LHCN-M2 (cell line): ENCODE measurements around the gene TMTC2. TPM values are rescaled to one million over a fixed set of nuclear protein-coding genes. Genes with fewer than 3 reads are reported as not detected.

ENCODE experiments used
- DNase-seq: peaks from one replicate; pipeline ENCODE4 v3.0.0-alpha.2; 2012; ENCODE audit warnings: low read depth
- polyA plus RNA-seq: library from polyadenylated mRNA; unstranded; fragments of >200 nt; gene quantifications from one replicate; pipeline ENCODE4 v1.2.1, GENCODE V29; 2012; ENCODE audit warnings: missing spikeins
- total RNA-seq: library from RNA; depleted of rRNA; stranded (reverse); fragments of >200 nt; gene quantifications from 2 replicates; pipeline ENCODE4 v1.2.3, GENCODE V29; 2014; rRNA removed

Gene TMTC2
- total RNA-seq: 1.2 and 1.5 TPM in 2 replicates
- polyA plus RNA-seq: 0.15 TPM

DNA sequence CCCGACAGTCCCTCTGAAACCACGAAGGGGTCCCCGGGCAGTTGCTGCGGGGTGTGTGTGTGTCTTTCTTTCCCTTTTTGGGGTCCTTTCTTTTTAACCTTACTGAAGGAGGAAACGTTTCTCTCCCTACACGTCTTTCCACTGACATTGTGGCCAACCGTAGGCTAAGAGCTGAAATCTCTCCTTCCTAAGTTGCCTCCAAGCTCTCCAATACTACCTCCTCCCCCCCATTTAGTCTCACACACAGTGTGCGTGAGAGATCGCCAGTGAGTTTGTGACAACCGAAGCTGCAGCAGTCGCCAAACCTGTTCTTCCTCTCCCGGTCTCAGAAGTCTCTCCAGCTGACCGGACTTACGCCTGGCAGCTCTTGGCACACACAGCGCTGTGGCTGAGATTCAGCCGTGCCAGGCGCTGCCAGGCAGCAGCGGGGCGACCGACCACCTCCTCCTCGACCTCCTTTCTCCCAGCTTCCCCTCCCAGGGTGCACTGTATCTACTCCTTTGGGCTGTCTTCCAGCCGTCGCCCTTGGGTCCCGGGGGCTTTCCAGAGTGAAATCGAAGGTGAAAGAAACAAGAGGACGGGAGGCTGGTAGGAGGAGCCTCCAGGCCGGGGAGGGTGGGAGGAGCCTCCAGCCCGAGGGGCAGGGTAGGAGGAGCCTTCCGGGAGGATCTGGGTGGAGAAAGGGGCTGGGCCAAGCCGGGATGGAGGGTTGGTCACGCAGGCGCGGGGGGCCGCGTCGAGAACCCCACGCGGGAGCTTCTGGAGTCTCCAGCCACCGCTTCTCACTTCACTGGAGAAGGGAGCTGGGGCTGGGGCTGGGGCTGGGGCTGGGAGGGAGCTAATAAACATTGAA lies at the start of gene TMTC2:
TSS of gene TMTC2 (plus strand) at position 739 of the 853 bp plus-strand sequence.
- DNase-seq: peak; percentile 82

DNA sequence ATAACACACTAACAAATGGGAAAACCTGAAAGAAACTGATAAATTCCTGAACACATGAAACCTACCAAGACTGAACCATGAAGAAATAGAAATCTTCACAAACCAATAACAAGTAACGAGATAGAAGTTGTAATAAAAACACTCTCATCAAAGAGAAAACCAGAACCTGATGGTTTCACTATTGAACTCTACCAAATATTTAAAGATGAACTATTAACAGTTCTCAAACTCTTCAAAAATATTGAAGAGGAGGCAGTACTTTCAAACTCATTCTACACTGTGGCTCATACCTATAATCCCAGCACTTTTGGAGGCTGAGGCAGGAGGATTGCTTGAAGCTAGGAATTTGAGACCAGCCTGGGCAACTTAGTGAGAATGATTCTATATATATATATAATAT lies 48.4 kb upstream of the TMTC2 start:
- no peak for DNase-seq

DNA sequence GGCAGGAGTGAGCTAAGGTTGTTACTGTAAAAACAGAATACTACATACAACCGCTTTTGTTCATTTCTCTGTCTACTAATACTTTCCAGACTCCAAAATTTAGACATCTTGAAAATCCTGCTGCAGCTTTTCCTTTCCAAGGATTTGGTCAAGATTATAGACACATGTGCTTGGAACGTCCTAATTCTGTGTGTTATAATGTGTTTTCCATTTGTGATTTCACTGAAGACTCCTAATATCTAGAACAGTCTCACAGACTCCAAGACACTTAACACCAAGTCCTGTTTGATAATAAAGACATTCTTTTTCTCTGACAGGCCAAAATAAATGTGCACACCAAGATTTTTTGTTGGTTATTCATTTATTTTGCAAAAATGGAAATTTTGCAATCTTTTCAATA lies 41.8 kb upstream of the TMTC2 start:
- DNase-seq: no peak

DNA sequence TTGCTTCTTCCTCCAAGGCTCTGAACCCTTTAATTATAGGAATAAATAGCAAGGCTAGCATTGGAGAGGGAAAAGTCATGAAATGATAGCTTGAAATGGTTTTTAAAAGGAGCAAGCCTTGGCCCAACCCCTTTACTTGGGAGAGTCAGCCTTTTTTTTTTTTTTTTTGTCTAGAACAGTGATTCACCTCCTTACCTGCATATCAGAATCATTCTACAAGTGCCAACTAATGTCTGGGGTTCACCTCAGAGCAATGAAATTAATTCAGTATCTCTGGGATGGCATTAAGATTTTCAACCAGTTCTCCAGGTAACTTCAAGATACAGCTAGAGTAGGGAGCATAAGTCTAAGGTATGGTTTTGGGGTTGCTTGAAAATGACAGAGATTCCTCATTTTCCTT lies 41.3 kb upstream of the TMTC2 start:
- no peak for DNase-seq

DNA sequence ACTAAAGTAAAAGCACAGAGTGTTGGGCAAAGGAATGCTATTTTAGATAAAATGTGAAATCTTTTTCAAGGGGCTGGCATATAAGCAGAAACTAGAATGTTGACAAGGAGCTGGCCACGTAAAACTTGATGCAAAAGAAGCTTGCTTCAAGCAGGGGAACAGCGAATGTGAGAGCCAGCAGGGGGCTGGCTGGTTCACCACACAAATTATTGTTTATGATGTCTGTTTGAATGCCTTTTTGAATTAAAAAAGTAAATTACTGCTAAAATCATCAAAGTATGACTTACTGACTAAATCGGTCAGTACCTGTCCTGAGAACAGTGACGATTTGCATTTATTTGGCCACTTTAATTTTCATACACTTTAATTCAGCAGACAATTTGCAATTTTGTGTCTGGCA lies 38.9 kb upstream of the TMTC2 start:
- DNase-seq: no peak

GRCh38 chr12:82648259-82648909 lies 38.3 kb upstream of the TMTC2 start:
- DNase-seq: no peak

DNA sequence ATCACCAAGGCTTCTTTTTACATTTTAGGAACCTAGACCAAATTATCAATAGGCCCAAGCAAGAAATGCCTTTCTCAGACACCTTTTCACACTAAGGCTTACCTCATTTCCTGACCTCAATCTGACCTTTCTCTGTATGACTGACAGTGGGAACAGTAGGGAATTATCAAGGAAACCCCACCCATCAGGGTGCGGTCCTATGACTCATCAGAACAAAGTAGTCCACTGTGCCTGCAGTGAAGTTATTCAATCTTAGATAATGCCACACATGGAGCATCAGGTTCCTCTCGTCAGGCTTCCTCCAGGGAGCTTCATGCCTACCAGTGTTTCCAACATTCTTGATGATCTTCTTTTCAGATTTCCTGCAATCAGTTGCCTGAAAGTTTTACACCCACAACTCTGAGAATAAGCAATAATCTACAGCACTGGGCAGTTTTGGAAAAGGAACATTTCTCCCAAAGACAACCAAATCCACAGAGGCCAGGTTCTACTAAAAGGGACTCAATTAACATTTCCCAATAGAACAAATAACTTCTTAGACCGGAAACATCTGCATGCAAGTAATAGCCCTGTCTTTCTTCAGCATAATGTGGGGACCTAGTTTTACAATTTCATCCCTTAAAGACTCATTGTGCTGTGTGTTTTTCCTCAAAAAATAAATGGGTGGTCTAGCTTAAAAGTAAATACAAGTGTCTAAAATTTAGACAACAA lies 35.9 kb upstream of the TMTC2 start:
- peak; percentile 25 for DNase-seq

GRCh38 chr12:82651489-82651888 lies 35.2 kb upstream of the TMTC2 start:
- no peak for DNase-seq

DNA sequence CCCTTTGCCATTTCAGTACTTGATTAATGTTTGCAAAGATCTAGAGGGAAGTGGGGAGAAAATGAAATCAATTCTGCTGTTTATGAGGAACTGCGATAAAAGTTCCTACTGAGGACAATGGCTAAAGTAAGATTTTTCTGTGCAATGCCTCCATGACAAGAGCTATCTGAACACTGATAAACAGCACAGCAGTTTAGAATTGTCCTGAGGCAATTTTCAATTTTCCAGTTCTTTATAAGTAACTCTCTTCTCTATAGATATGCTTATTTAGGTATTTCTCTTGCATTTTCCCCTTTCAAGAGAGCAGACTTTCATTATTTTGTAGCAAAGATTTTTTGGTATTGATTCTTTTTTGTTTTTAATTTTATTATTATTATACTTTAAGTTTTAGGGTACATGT lies 34.6 kb upstream of the TMTC2 start:
- DNase-seq: no peak

DNA sequence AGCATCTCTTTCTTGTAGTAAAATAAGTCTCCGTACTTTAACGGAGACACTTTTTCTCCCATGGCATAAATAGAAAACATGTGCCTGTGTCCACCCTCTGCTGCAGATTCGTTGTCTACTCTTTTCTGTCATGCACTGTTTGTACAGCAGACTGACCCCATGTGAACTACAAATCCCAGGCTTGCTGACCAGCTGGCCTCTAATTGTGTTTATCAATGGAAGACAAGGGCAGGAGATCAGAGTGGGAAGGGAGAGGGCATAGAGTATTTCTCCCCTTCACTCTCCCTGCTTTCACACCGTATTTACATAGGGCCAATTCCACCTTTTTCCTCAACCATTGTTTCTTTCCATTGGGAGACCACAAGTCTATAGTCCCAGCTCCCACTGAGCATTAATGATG lies 31.0 kb upstream of the TMTC2 start:
- no peak for DNase-seq

DNA sequence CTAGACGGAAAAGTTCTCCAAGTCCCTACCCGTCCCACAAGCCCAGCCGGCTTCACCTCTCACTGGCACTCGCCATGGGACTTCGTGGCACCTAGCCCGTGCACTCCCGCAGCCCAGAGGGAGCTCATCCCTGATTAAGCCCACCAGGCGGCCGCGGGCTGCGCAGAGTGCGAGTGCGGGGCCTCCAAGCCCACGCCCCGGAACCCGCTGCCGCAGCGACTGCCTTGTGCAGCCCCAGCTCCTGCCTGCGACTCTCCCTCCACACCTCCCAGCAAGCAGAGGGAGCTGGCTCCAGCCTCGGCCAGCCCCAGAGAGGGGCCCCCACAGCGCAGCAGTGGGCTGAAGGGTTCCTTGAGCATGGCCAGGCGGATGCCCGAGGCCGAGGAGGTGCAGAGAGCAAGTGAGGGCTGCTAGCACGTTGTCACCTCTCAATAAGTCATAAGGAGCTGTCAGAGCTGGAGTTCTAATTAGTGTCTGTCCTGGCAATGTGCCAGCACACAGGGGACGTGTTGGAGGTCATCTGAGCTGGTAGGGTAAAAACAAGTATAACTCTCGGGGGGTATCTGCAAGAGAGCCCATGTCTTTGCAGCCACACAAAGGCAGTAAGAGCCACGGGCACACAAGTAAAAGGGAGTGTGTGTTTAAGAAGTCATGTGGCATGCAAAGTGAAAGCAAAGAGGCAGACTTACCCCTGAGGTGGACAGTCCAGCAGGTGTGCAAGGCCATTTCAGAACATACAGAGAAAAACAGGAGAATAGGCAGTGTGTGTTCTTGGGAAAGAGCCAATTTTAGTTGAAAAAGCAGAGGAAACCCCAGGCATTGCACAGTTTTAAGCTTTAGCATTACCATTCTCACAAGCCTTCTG lies 27.1 kb upstream of the TMTC2 start:
- DNase-seq: no peak

- peak; percentile 35 for DNase-seq
These were observed 26.0 kb upstream of the TMTC2 start for GRCh38 chr12:82660541-82661325.

DNA sequence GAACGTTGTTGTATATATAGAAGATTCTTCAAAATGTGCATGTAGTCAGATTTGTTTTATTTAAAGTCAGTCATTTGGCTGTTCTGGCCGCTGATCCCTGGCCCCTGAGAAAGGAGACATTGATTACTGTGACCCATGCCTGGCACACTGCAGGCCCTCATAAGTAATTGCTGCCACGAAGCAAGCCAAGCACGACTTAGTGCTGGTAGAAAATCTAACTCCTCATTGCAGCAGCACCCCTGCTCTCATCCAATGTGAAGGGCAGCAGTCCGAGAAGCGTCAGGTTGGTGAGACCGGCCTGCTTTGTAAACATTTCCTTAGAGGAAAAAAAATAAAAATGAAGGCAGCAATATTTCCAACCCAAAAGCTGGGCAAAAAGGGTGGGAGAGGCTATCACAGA lies 22.8 kb upstream of the TMTC2 start:
- no peak for DNase-seq

GRCh38 chr12:82665142-82665923 lies 21.4 kb upstream of the TMTC2 start:
- no peak for DNase-seq

GRCh38 chr12:82666830-82667229 lies 19.9 kb upstream of the TMTC2 start:
- no peak for DNase-seq

DNA sequence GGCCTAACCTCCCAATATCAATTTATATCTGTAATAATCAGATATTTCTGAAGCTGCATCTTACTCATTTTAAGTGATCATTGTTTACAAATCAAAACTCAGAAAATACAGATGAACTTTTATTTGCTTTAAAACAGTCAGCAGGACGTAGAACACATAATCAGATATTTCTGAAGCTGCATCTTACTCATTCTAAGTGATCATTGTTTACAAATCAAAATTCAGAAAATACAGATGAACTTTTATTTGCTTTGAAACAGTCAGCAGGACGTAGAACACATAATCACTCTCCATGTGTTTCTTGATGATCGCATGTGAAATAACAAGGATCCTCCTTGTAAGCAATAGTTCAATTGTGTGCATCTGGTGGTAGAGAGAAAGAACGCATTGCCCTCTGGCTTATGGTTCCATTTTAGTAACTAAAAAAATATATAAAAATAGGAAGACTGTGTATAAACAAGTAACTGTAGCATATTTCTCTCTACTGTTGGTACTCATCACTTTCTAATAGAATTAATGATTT lies 15.0 kb upstream of the TMTC2 start:
- no peak for DNase-seq

GRCh38 chr12:82672811-82673495 lies 13.8 kb upstream of the TMTC2 start:
- DNase-seq: no peak

GRCh38 chr12:82673698-82674097 lies 13.0 kb upstream of the TMTC2 start:
- no peak for DNase-seq

DNA sequence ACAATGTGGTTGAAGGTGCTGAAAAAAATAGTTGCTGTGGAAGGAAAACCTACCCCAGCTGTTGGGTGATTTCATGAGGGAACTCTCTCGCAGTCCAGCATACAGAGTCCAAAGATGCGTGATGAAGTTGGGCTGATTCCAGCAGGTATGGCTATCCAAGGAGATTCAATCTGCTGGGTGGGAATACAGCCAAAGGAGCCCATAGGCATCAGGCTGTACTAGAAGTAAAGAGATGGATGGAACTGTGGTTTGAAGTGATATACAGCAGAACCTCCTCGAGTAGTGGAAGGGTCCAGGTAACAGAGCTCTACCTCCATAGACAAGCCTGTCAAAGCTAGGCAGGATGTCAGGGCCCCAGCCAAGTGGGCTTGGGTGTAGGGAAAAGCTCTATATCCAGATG lies 11.5 kb upstream of the TMTC2 start:
- DNase-seq: no peak
